TTC549 (cell line): ENCODE measurements around the gene IL19.

ENCODE experiments used
- FAIRE-seq: peaks from 2 replicates; lab custom pipeline; 2012; peaks lifted over from hg19 to GRCh38; lab: Jason Lieb, UNC

Gene IL19

GRCh38 chr1:206863266-206863665 lies 92.7 kb downstream of the IL19 start:
- no peak for FAIRE-seq

GRCh38 chr1:206864939-206865671 lies 94.5 kb downstream of the IL19 start, which contains the start of gene IL20:
TSS of gene IL20 (plus strand) at chr1:206865623. CDS start at chr1:206865853, 230 bp downstream.
- no peak for FAIRE-seq

- FAIRE-seq = no peak
Observed at GRCh38 chr1:206866062-206866461, 95.5 kb downstream of the IL19 start.

GRCh38 chr1:206867239-206867638 lies 96.7 kb downstream of the IL19 start:
- FAIRE-seq = no peak

GRCh38 chr1:206867716-206868115 lies 97.1 kb downstream of the IL19 start:
- no peak for FAIRE-seq

GRCh38 chr1:206868264-206868663 lies 97.7 kb downstream of the IL19 start:
- FAIRE-seq = no peak

GRCh38 chr1:206872139-206872538 lies 101.6 kb downstream of the IL19 start:
- no peak for FAIRE-seq

- no peak for FAIRE-seq
Observed at GRCh38 chr1:206873603-206874188, 103.1 kb downstream of the IL19 start.

- no peak for FAIRE-seq
Observed at GRCh38 chr1:206875752-206876377, 105.3 kb downstream of the IL19 start.

GRCh38 chr1:206878456-206878855 lies 107.9 kb downstream of the IL19 start:
- FAIRE-seq = no peak

- FAIRE-seq = no peak
Observed at GRCh38 chr1:206880314-206880713, 109.7 kb downstream of the IL19 start.

GRCh38 chr1:206882555-206882954 lies 112.0 kb downstream of the IL19 start:
- no peak for FAIRE-seq

- no peak for FAIRE-seq
Observed at GRCh38 chr1:206883160-206883559, 112.6 kb downstream of the IL19 start.

- no peak for FAIRE-seq
Observed at GRCh38 chr1:206883876-206884275, 113.3 kb downstream of the IL19 start.

- FAIRE-seq = no peak
Observed at GRCh38 chr1:206885341-206886060, 114.9 kb downstream of the IL19 start.

- FAIRE-seq = no peak
Observed at GRCh38 chr1:206886831-206887230, 116.3 kb downstream of the IL19 start.

- no peak for FAIRE-seq
Observed at GRCh38 chr1:206887701-206888100, 117.1 kb downstream of the IL19 start.

GRCh38 chr1:206890125-206891060 lies 119.8 kb downstream of the IL19 start:
- no peak for FAIRE-seq

GRCh38 chr1:206891412-206891811 lies 120.8 kb downstream of the IL19 start:
- FAIRE-seq = no peak
